Ureter (tissue), 1 donor: ENCODE data around the gene E2F7. TPM values are rescaled to one million over a fixed set of nuclear protein-coding genes. Genes with fewer than 3 reads are reported as not detected.
A peak's percentile ranks its signal among the peaks of the same experiment; 100 is the strongest.

Experiments
- DNase-seq: peaks from one replicate; pipeline ENCODE4 v3.0.0-alpha.2; 2020; ENCODE audit warnings: low spot score
- total RNA-seq: library from RNA; stranded (reverse); gene quantifications from one replicate; pipeline ENCODE4 v1.2.4, GENCODE V29; 2023
- donor health status: DM: yes; HTN: yes; CAD: no.

E2F7 gene
- total RNA-seq, 1 donor from 2014 or later, result 1.7 TPM

- DNase-seq, result no peak
Measured at GRCh38 chr12:77019920-77020319, 45.4 kb downstream of the E2F7 start.

- no peak for DNase-seq
Measured at GRCh38 chr12:77016606-77017005, 48.8 kb downstream of the E2F7 start.

DNA sequence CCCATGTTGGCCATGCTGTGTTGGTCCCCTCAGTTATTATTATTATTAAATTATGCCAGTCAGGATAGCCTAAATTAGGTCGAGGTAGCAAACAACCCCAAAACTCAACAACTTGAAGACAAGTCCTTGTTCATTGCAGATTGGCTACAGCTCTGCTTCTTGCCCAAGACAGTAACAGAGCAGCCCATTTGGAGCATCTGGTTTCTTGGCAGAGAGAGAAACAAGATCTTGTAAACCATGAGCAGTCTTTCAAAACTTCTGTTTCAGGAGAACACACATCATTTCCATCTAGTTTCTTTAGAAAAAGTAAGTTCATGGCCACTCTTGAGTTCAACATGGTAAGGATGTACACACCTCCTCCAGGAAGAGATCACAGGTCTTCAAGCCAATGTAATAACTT is 52.3 kb downstream of the E2F7 start:
- no peak for DNase-seq

GRCh38 chr12:77010691-77011548 is 54.4 kb downstream of the E2F7 start:
- DNase-seq, result peak; percentile 81

GRCh38 chr12:77007476-77007875 is 57.9 kb downstream of the E2F7 start:
- no peak for DNase-seq

GRCh38 chr12:77005611-77006098 is 59.7 kb downstream of the E2F7 start:
- no peak for DNase-seq

DNA sequence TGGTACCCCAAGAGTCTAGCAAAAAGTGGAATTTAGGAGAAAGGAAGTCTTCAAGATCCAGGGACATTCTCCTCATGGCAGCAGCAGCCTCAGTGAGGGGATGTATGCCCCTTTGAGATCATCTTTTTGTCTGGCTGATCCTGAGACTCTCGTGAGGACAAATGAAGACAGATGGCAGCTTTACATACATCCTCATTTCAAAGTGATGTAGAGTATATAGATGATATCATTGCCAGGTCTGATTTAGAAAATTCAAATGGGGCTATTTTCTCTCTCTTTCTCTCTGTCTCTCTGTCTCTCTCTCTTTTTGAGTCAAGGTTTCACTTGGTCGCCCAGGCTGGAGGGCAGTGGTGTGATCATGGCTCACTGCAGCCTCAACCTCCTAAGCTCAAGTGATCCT is 61.5 kb downstream of the E2F7 start:
- DNase-seq, result no peak

GRCh38 chr12:77003246-77003645 is 62.1 kb downstream of the E2F7 start:
- no peak for DNase-seq

DNA sequence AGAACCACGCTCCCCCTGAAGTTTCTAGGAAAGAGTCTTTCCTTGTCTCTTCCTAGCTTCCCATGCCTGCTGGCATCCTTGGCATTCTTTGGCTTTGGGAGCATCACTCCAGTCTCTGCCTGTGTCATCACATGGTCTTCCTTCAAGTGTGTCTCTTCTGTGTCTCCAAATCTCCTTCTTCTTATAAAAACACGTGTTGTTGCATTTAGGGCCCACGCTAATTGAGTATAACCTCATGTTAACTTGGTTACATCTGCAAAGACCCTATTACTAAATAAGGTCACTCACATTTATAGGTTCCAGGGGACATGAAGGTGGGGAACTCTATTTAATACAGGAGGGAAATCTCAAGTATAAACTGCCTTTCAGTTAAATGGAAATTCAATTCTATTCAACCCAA is 63.0 kb downstream of the E2F7 start:
- no peak for DNase-seq

GRCh38 chr12:77001276-77001675 is 64.1 kb downstream of the E2F7 start:
- DNase-seq, result no peak

DNA sequence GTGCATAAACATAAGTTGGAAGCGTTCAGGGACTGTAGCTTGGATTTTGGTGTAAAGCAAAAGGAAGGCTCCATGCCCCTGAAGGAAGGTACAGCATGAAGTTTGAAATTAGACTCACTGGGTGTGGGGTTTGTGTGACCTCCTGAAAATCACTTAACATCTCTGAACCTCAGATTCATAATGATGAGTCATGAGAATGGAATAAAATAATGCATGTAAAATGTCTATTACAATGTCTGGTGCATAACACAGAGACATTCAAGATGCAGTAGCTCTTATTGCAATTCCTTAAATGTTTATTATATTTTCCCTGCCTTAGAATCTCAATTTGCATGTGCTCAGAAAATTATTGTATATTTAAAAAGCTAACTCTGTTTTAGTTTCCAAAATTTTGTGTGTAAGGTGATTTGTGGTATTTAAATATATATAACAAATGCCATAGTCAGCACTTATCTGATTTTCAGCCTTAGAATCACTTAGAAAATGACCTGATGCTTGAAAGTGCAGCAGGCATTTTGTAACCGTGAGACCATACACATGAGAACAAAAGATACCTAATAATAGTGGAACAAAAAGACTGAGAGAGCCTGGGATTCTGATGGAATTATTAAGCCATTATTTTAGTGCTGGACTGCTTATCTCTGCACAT is 66.3 kb downstream of the E2F7 start:
- DNase-seq, result no peak

- DNase-seq, result no peak
Measured at GRCh38 chr12:76998386-76998785, 67.0 kb downstream of the E2F7 start.

DNA sequence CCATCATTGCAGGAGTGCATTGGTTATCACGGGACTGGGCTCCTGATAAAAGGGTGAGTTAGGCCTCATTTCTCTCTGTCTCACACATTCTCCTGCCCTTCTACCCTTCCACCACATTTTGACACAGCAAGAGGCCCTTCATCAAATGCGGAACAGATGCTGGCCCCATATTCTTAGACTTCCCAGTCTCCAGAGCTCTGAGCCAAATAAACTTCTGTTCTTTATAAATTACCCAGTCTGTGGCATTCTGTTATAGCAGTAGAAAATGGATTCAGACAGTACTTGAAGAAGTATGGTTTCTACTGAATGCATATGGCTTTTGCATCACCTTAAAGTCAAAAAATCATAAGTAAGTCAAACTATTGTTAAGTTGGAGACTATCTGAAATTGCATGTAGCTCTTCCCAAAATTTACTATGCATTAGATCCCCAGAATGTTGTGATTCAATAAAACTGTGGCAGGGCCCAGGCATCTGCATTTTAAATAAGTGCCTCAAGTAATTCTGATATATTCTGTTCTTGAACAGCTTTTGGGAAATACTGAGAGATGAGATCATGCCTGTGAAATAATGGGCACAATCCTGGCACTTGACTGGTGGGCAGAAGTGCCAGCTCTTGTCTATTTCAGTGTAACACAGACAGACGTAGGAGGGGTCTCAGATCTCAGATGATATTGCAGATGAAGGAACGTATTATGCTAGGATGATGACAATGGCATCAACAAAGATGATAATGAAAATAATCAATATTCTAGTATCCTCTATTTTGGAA is 68.2 kb downstream of the E2F7 start:
- no peak for DNase-seq

GRCh38 chr12:76990716-76991115 is 74.7 kb downstream of the E2F7 start:
- DNase-seq, result no peak

GRCh38 chr12:76984566-76984965 is 80.8 kb downstream of the E2F7 start:
- no peak for DNase-seq

DNA sequence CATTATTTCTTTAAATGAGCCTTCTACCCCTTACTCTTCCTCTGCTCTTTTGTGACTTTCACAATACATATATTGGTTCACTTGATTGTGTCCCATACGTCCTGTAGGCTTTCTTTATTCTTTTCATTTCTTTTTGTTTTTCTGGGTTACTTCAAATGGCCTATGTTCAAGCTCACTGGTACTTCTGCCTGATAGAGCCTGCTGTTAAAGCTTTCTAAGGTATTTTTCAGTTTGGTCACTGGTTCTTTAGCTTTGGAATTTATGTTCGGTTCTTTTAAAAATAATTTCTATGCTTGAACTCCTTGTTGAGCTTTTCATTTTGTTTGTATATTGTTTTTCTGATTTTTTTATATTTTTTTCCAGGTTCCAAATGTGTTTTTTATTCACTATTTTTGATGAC is 81.9 kb downstream of the E2F7 start:
- DNase-seq, result no peak

DNA sequence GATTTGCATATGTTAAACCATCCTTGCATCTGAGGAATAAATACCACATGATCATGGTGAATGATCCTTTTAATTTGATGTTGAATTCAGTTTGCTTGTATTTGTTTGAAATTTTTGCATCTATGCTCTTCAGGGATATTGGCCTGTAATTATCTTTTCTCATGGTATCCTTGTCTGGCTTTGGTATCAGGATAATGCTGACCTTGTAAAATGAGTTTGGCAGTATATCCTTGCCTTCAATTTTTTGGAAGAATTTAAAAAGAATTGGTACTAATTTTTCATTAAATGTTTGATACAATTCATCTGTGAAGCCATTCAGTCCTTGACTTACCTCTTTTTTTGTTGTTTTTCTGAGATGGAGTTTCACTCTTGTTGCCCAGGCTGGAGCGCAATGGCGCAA is 85.2 kb downstream of the E2F7 start:
- DNase-seq, result no peak

DNA sequence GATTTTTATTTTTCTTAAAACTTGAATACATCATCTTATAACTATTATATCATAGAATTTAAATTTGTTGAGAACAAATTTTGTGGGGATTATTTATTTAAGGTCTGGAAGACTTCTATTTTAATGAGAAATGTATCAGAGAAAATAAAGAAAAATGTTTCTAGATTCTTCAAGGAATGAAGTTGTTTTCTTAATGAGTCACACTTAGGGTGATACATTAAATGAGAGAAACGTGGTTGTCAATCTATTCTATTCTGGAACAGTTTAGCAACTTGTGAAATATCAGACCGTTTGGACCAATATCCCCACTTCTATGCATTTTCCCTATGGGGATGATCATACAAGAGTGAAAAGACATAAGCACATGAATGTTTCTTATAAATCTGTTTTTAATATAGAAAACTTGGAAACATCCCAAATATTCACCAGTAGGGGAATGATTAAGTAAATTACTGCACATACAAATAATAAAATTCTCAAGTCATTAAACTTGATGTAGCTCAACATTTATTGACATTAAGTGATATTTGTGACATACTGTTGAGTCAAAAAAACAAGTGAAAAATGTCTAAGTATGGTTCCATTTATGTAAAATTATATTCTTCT is 88.5 kb downstream of the E2F7 start:
- no peak for DNase-seq
